ENCODE results near the gene SLC8A1.

Gene SLC8A1

DNA sequence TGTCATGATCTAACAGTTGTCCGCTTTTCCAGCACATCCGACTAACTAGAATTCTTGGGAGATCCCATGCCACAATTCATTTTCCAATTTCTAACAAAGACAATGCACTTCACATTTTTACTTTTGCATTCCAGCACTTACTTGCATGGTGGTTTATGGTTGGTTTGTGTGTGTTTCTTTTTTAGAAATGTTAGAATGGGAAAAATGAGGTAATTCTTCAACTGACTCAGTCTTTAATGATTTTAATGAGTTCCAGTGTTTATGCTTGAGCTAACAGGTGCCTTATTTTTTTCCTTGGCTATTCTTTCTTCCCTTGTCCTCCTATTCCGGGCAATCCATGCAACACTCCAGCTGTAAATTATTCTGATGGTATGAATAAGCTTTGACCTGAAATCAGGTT, 46.4 kb downstream of the SLC8A1 start:
- DNase-seq (ENCODE audit: low read depth in 1 of 2, low spot score in 1 of 2) = no peak
- H3K4me3 ChIP-seq (replicated peaks; ENCODE audit: insufficient read depth, low read length) = no peak overlapping the region
- TF ChIP-seq GABPA (IDR thresholded peaks at IDR 0.05; ENCODE audit: low read depth) (no peak), POLR2AphosphoS5 (IDR thresholded peaks at IDR 0.05; ENCODE audit: low read depth) (no peak), SPI1 (IDR thresholded peaks at IDR 0.05; ENCODE audit: borderline replicate concordance, low read depth) (no peak)
- TF ChIP-seq, protein P1, sequence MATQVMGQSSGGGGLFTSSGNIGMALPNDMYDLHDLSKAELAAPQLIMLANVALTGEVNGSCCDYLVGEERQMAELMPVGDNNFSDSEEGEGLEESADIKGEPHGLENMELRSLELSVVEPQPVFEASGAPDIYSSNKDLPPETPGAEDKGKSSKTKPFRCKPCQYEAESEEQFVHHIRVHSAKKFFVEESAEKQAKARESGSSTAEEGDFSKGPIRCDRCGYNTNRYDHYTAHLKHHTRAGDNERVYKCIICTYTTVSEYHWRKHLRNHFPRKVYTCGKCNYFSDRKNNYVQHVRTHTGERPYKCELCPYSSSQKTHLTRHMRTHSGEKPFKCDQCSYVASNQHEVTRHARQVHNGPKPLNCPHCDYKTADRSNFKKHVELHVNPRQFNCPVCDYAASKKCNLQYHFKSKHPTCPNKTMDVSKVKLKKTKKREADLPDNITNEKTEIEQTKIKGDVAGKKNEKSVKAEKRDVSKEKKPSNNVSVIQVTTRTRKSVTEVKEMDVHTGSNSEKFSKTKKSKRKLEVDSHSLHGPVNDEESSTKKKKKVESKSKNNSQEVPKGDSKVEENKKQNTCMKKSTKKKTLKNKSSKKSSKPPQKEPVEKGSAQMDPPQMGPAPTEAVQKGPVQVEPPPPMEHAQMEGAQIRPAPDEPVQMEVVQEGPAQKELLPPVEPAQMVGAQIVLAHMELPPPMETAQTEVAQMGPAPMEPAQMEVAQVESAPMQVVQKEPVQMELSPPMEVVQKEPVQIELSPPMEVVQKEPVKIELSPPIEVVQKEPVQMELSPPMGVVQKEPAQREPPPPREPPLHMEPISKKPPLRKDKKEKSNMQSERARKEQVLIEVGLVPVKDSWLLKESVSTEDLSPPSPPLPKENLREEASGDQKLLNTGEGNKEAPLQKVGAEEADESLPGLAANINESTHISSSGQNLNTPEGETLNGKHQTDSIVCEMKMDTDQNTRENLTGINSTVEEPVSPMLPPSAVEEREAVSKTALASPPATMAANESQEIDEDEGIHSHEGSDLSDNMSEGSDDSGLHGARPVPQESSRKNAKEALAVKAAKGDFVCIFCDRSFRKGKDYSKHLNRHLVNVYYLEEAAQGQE (IDR thresholded peaks at IDR 0.05; ENCODE audit: insufficient replicate concordance, low read depth) = no peak
- TF ChIP-seq, protein P2, sequence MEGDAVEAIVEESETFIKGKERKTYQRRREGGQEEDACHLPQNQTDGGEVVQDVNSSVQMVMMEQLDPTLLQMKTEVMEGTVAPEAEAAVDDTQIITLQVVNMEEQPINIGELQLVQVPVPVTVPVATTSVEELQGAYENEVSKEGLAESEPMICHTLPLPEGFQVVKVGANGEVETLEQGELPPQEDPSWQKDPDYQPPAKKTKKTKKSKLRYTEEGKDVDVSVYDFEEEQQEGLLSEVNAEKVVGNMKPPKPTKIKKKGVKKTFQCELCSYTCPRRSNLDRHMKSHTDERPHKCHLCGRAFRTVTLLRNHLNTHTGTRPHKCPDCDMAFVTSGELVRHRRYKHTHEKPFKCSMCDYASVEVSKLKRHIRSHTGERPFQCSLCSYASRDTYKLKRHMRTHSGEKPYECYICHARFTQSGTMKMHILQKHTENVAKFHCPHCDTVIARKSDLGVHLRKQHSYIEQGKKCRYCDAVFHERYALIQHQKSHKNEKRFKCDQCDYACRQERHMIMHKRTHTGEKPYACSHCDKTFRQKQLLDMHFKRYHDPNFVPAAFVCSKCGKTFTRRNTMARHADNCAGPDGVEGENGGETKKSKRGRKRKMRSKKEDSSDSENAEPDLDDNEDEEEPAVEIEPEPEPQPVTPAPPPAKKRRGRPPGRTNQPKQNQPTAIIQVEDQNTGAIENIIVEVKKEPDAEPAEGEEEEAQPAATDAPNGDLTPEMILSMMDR (IDR thresholded peaks at IDR 0.05; ENCODE audit: insufficient read depth, low read length) = no peak
- no peaks in the 10 kb centered on the region for H3K27me3 ChIP-seq (ENCODE audit: insufficient read depth, poor library complexity, severe bottlenecking)
- H3K27ac ChIP-seq (replicated peaks) = no peak overlapping the region

DNA sequence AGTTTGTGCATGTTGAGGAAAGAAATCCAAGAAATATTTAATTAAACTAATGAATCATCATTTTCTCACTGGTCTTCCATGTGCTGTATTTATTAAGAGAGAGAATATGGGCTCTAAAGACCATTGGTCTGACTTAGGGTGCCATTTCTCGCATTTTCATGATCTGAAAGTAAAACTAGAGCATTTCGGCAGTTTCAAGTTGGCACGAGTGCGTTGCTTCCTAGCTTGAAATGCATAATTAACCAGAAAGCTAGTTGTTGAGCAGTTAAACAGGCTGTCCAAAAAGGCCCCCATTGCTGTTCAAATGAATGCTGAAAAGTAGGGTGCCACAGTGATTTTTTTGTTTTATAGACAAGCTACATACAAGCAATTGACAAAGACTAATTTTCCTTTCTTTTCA, 47.4 kb downstream of the SLC8A1 start:
- Histone ChIP-seq H3K27me3 (ENCODE audit: insufficient read depth, poor library complexity, severe bottlenecking) (no peaks in the 10 kb centered on the region), H3K27ac (replicated peaks) (no peak overlapping the region), H3K4me3 (replicated peaks; ENCODE audit: insufficient read depth, low read length) (no peak overlapping the region)
- no peak for DNase-seq (ENCODE audit: low read depth in 1 of 2, low spot score in 1 of 2)
- TF ChIP-seq, protein P2 (IDR thresholded peaks at IDR 0.05; ENCODE audit: insufficient read depth, low read length) = no peak
- TF ChIP-seq SPI1 (IDR thresholded peaks at IDR 0.05; ENCODE audit: borderline replicate concordance, low read depth) (no peak), POLR2AphosphoS5 (IDR thresholded peaks at IDR 0.05; ENCODE audit: low read depth) (no peak), GABPA (IDR thresholded peaks at IDR 0.05; ENCODE audit: low read depth) (no peak)
- TF ChIP-seq, protein P1 (IDR thresholded peaks at IDR 0.05; ENCODE audit: insufficient replicate concordance, low read depth) = no peak

DNA sequence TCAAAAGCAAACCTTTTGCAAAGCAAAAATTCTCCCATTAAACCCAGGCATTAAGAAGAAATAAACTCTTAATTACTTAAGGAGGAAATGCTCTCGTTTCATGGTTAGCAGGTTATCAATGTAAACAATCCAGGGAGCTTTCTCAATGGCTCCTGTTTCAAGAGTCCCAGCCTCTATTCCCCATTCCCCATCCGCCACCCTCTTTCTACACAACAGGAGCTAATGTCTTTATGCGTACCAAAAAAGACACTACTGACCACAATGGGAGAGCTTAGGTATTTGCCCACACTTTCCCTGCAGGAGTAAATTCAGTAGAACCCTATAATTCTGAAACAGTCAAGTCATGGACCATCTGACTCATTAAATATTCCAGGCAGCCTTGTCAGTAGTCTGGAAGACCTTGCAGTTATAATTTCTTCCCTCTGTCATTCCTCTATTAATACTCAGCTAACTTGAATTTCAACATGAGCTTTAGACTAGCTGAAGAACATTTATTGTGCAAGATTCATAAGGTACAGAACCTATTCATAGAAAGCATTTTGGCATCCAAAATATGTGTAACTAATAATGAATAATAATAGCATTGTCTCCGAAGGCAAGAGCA, 48.6 kb downstream of the SLC8A1 start:
- TF ChIP-seq SPI1 (IDR thresholded peaks at IDR 0.05; ENCODE audit: borderline replicate concordance, low read depth) (no peak), GABPA (IDR thresholded peaks at IDR 0.05; ENCODE audit: low read depth) (no peak), POLR2AphosphoS5 (IDR thresholded peaks at IDR 0.05; ENCODE audit: low read depth) (no peak)
- TF ChIP-seq, protein P1 (IDR thresholded peaks at IDR 0.05; ENCODE audit: insufficient replicate concordance, low read depth) = no peak
- TF ChIP-seq, protein P2 (IDR thresholded peaks at IDR 0.05; ENCODE audit: insufficient read depth, low read length) = no peak
- Histone ChIP-seq H3K4me3 (replicated peaks; ENCODE audit: insufficient read depth, low read length) (no peak overlapping the region), H3K27me3 (ENCODE audit: insufficient read depth, poor library complexity, severe bottlenecking) (no peaks in the 10 kb centered on the region), H3K27ac (replicated peaks) (no peak overlapping the region)
- DNase-seq (ENCODE audit: low read depth in 1 of 2, low spot score in 1 of 2) = no peak

Data from HL-60 (cell line).